GM21717 (cell line): Measurements from ENCODE around the gene TSPAN1.

Experiments
- ATAC-seq: cut with Tn5 transposase; IDR thresholded peaks from one replicate; pipeline ENCODE4 v1.9.1; 2021; ENCODE audit warnings: mild to moderate bottlenecking, moderate library complexity; ENCODE audit not compliant: unreplicated experiment

TSPAN1 gene, protein sequence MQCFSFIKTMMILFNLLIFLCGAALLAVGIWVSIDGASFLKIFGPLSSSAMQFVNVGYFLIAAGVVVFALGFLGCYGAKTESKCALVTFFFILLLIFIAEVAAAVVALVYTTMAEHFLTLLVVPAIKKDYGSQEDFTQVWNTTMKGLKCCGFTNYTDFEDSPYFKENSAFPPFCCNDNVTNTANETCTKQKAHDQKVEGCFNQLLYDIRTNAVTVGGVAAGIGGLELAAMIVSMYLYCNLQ

DNA sequence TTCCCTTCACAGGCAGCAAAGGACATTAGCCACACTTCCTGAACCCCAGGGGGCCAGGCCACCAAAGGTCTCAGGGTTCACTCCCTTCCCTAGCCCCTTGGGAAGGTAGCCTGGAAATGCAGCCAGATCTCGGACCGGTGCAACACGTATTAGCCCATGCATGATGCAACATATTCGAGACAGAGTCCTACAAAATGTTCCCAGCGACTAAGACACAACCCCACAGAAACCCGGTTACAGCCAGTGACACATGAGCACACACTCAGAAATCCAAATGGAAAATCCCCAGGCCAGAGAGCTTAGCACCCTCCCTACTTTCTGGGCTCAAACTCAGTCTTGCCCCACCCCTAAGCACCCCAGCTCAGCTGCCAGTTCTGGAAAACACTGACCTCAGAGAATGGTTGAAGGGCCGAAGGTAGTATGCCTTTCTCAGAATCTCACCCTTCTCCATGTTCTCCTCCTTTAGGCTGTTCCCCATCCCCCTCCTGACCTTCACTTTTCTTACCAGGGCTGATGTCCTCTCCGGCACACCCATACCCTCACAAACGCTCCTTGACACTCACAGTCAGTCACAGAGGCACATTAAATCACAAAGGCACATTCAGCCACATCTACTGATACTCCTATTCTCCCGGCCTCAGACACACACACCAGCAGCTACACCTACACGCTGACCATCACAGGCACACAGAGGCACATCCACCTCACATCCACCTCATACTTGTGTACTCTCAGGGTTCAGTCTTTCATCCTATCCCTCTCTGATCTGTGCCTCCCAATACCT, at the start of gene TSPAN1:
Gene TSPAN1, plus strand, starts transcription at position 640 of the 784 bp plus-strand sequence. CDS start 6,021 bp downstream, outside the sequence.
- no peak for ATAC-seq

GRCh38 chr1:46128344-46128743, 46.5 kb upstream of the TSPAN1 start:
- ATAC-seq: no peak

DNA sequence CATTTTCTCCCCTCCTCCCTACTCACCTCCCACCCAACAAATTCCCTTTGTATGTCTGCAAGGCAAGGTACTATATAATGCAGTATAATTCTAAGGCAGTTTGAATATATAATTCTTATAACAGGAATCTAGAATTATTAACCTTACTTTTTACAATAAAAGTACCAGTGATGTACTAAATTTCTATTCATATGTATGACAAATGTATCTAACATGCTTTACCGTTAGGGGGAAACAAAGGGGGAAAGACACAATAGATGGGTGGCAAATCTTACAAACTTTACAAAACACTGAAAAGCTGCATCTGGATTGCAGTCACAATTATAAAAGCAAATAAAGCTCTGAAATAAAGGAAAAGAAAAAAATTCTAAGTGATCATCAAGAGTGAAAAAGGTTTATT, 44.8 kb upstream of the TSPAN1 start:
- no peak for ATAC-seq

DNA sequence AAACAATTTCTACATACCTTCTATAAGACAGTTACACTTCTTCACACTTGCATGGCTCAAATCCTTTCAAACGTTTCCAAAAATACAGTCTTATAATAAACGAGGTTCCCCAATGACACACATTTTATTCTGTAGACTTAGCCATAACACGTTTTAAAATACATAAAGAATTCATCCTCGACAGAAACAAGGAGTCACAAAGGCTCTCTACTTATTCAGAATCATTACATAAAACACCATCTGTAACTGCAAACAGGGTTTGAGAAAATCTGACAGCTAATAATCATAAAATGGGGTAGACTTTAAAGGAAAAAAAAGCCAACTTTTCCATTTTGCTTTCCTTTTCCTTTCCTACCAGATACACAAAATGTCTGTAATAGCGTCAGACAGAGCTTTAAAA, 44.3 kb upstream of the TSPAN1 start:
- ATAC-seq: no peak

GRCh38 chr1:46131093-46131492, 43.8 kb upstream of the TSPAN1 start:
- ATAC-seq: no peak

DNA sequence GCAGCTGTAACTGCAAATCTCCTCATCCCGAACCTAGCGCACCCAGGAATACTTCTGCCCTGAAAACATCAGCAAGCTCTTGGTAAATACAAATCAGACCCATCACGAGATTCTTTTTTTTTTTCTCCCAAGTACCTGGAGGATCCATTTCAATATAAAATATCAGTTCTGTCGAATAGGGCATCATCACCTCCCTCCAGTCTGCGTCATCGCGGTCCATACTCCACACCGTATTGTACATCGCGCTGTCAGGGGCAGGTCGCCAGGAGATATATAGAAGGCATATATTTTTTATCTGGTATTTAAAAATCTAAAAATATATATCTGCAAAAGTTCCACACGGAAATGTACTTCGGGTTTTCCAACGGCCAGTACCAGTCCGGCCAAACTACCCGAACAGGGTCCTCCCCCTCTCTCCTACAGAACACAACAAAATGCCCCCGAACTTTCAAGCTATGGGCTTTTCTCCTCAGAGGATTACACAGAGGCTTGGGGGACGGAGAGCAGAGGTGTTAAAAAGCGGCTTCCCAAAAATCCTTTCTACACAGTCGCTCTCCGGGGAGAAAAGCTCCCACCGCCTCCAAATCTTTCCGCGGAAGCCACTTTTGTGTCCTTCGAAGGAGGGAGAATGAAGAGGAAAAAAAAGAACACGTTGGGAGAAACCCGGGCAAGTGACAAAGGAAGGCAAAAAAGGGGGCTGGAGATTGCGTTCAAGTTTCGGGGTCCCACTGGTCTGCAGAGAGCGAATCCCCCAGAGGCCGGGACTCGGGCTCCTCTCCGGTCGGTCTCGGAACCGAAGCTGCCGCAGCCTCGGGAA, 43.0 kb upstream of the TSPAN1 start:
- no peak for ATAC-seq

DNA sequence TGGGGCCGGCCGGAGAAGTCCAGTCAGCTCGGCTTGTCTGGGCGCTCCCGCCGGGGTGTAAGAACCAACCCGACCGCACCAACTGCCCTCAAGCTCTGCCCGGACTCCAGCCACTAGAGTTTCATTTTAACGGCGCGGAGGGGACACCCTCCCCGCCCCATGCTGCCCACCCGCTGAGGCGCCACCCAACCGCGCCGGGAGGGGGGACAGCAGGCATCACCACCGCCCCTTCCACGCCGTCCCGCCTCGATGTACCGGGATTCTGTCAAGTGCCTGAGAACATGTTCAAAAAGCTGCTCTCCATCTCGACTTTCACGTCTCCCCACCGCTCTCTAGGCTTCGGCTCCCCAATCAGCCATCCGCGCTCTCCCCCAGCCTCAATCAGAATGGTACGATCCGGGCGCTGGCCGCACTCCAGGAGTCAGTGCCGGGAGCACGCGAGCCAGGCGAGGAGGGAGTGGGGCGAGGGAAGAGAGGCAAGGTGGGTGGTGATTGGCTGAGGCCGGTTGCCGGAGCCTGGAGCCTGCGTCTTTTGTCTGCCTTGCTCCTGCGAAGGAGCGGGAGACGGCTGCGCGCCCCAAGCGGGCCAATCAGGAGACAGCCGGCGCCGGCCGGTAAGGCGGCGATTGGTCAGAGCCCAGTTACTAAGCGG, 42.2 kb upstream of the TSPAN1 start, which contains the start of gene PIK3R3:
Gene PIK3R3, minus strand, starts transcription at position 101 of the 652 bp plus-strand sequence. CDS start 677 bp downstream, outside the sequence.
- ATAC-seq: peak; percentile 88

DNA sequence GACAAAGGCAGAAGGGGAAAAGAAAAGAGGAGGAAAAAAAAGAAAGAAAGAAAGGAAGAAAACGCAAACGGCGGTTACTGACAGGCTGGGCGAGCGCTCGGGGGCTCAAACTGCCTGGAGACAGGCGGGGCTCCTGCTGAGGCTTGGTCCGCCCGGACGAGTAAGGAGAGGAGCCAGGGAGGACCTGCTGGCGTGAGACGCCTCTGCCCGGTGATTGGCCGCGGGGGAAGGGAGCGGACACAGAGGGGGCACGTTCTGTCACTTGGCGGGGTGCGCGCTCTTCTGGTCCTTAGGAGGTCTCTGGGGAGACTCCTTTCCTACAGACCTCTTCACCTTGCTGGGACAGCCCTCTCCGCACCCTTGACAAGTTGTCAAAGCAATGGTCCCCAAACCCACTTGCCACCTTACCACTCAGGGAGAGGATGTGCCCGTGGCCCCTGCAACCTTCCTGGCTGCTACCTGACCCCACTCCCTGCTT, 41.7 kb upstream of the TSPAN1 start:
- peak; percentile 49 for ATAC-seq

GRCh38 chr1:46133781-46134350, 41.0 kb upstream of the TSPAN1 start:
- ATAC-seq: no peak

DNA sequence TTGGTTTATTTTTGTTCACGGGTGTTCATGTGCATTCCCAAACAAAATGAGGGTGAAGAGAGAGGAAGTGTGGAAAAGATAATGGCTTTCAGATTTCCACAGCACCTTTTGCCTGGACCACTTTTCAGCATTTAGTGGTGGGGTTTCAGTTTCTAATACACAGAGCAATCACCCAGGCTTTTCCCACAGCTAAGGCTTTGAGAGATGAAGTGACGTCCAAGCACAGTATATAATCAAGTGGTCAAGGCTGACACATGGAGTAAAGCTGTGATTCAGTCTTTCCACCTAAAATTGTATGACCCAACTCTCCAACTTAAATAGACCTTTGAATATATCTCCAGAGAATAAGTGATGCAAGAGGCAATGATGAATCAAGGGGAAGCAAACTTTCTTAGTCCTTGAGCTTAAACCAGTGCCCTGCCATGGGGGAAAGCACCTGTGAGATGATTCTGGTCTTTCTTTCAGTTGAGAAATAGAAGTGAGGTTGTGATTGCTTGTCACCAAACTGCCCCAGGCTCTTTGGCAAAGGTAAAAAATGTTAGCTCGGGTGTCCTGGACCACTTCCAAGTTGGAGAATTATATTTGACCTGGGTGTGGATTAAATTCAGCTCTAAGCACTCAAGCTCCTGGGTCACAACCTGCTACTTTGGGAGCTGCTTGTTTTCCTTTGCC, 40.1 kb upstream of the TSPAN1 start:
- no peak for ATAC-seq

DNA sequence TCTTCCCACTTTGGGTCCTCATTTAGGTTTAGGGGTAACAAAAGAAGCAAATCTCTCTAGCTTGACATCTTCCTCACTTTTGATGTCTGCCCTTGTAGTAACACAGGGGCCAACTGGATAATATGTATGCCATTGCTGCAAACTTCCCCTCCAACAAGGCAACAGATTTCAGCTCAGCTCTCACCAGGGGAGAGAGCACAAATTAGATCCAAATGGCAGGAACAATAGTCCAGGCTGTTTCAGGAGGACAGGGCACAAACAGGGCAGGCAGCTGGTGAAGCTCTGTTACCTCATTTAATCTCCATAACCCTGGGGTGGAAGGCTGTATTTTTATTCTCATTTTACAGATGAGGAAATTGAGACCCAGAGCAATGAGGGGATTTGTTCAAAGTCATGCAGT, 38.2 kb upstream of the TSPAN1 start:
- no peak for ATAC-seq

- no peak for ATAC-seq
These were observed 37.0 kb upstream of the TSPAN1 start for GRCh38 chr1:46137916-46138315.

DNA sequence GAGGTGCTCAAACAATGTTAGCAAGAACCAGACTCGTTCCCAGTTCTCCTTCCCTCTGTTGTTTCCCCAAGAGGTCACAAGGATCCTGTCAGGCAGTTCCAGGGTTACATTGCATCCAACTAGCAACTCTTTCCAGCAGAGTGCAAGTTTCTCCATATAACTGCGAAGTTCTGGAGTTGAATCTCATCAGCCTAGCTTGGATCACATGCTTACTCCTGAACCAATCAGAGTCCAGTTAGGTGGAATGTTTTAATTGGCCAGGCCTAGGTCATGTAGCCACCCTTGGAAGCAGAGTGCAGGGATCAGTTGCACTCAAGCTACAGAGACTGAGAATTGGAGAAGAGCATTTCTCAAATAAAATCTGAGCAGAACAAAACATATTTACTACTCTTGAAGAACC, 26.6 kb upstream of the TSPAN1 start:
- no peak for ATAC-seq

DNA sequence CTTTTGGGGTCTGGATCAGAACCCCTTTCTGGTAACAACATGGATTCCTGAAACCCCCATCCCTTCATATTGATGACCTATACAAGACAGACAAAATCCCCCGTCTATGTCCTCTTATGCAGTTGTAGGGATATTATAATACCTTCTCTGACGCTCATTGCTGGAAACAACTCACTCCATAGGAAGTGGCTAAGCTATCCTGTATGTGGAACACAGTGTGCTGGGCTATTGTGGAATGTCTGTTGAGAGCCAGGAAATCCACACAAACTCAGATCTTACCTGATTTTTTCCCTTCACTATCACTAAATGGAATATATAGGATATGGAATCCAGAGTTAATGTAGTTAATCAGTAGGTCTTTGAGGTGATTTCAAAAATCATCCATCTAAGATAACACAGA, 24.8 kb upstream of the TSPAN1 start:
- ATAC-seq: no peak

GRCh38 chr1:46152016-46152415, 22.9 kb upstream of the TSPAN1 start:
- no peak for ATAC-seq

DNA sequence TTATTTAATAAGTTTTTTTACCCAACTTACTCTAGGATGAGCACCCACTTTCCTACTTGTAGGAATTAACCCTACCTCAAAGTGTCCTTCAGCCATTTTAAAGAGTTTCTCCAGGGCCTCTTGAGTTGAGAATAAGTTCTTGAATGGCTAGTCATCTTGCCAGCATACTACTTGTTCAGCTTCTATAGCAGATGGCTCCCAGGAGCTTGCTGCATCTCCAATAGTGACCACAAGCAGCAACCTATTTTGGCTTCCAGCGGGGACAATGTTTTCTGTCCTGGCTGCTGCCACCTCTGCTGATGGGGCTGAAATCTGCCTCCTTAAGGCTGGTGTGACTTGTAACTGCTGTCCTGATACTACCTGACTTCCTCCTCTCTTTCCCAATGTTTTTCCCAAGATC, 21.7 kb upstream of the TSPAN1 start:
- ATAC-seq: no peak

DNA sequence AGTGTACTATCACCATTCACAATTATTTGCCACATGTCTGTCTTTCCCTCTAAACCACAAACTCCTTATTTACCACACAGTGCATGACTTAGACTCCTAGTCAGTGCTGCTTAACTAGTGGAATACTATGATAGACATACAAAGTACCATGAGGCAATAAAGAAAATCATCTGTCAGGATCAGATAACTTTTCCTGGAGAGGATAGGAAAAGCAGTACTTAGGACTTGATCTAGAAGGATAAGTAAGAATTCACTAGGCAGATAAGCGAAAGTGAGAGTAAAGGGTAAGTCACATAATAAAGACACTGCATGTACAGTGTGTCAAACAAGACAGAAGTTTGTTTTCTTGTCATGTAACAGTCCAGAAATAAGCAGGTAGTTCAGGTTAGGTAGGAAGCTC, 21.2 kb upstream of the TSPAN1 start:
- ATAC-seq: no peak

DNA sequence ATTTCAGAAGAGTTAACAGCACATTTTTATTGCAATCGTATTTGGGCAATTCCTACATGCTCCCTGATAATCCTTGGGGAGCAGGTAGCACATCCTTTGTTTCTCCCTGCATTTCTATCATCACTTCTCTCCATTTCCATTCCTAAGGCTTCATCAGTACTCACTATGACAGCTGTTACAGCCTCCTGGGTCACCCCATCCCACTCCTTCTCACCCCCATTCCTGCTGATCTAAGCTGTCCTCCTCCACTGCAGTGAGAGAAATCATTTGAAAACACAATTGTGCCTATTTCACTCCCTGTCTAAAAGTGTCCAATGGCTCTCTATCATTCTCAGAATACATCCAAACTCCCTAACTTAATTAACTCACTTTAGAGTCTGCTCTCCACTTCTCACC, 17.0 kb upstream of the TSPAN1 start:
- no peak for ATAC-seq

DNA sequence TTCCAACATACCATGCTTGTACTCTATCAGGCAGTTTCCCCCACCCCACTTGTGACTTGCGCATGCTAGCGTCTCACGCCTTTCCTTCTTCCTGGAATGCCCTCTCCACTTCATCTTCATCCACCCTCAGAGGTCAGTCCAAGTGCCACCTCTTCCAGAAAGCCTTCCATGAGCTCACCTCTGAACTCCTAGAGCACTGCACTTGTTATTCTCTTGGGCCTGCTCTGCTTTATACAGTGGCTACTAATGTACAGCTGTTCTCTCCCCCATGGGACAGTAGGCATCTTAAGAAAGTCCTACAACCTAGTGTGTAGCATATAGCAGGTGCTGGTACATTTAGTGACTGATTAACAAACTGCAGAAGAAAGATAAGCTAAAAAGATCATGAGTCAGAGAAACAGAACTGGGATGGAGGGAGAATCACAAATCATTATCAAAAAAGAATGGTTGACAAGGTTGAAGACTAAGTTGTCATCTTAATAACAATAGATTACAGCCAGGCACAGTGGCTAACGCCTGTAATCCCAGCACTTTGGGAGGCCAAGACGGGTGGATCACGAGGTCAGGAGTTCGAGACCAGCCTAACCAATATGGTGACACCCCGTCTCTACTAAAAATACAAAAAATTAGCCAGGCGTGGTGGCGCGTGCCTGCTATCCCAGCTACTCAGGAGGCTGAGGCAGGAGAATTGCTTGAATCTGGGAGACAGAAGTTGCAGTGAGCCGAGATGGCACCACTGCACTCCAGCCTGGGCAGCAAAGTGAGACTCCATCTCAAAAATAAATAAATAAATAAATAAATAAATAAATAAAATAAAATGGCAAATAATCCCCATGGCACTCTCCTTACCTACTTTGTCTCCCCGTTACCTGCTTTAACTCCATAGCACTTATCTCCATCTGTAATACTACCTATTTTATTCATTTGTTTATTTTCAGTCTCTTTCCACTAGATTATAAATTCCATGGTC, 16.3 kb upstream of the TSPAN1 start:
- no peak for ATAC-seq
